AG20443 (cell line): ENCODE results near the gene SOCS7.

Source experiments
- DNase-seq: peaks from one replicate; pipeline ENCODE4 v3.0.0; 2012; ENCODE audit warnings: low spot score, mixed read lengths

The SOCS7 gene

GRCh38 chr17:38351412-38352222 is at the start of gene SOCS7:
Gene SOCS7, plus strand, starts transcription at chr17:38351844. Its CDS starts 209 bp downstream, at chr17:38352053.
- DNase-seq = peak; percentile 97

GRCh38 chr17:38315497-38315896 is 36.1 kb upstream of the SOCS7 start:
- no peak for DNase-seq

GRCh38 chr17:38317081-38317480 is 34.6 kb upstream of the SOCS7 start:
- no peak for DNase-seq

- no peak for DNase-seq
Measured at GRCh38 chr17:38320482-38320881, 31.2 kb upstream of the SOCS7 start.

GRCh38 chr17:38322156-38322779 is 29.4 kb upstream of the SOCS7 start:
- DNase-seq = peak; percentile 83

GRCh38 chr17:38322897-38323296 is 28.7 kb upstream of the SOCS7 start:
- DNase-seq = no peak

GRCh38 chr17:38324141-38324697 is 27.4 kb upstream of the SOCS7 start:
- DNase-seq = no peak

- DNase-seq = no peak
Measured at GRCh38 chr17:38324772-38325171, 26.9 kb upstream of the SOCS7 start.

- DNase-seq = no peak
Measured at GRCh38 chr17:38325221-38325851, 26.3 kb upstream of the SOCS7 start.

GRCh38 chr17:38326996-38327792 is 24.4 kb upstream of the SOCS7 start:
- DNase-seq = no peak

- DNase-seq = no peak
Measured at GRCh38 chr17:38327936-38328335, 23.7 kb upstream of the SOCS7 start.

- DNase-seq = no peak
Measured at GRCh38 chr17:38328620-38329019, 23.0 kb upstream of the SOCS7 start.

- DNase-seq = no peak
Measured at GRCh38 chr17:38329284-38329683, 22.4 kb upstream of the SOCS7 start.

GRCh38 chr17:38329808-38330730 is 21.6 kb upstream of the SOCS7 start:
- no peak for DNase-seq

GRCh38 chr17:38330941-38331411 is 20.7 kb upstream of the SOCS7 start:
- DNase-seq = no peak

GRCh38 chr17:38332735-38333134 is 18.9 kb upstream of the SOCS7 start:
- no peak for DNase-seq

- DNase-seq = peak; percentile 58
Measured at GRCh38 chr17:38333635-38334295, 17.9 kb upstream of the SOCS7 start.

- DNase-seq = no peak
Measured at GRCh38 chr17:38334480-38335364, 16.9 kb upstream of the SOCS7 start.

- no peak for DNase-seq
Measured at GRCh38 chr17:38336838-38337237, 14.8 kb upstream of the SOCS7 start.
